A673 (cell line): ENCODE data around the gene C11orf54.

Source experiments
- CTCF ChIP-seq: fragments of 300-800, 200-600 bp; sonication (generic); conservative IDR thresholded peaks from 2 replicates; pipeline ENCODE4 v1.5.1; 2017; ENCODE audit warnings: low read depth, mild to moderate bottlenecking, antibody characterized with exemption, low read length, moderate library complexity, mixed read lengths
- EZH2 ChIP-seq: fragments of 200-600 bp; sonication (generic); IDR thresholded peaks from 2 replicates; pipeline ENCODE4 v1.6.1; 2017; ENCODE audit warnings: borderline replicate concordance, low read depth, mild to moderate bottlenecking, mixed read lengths, antibody characterized with exemption, low read length; ENCODE audit not compliant: poor library complexity, severe bottlenecking

GRCh38 chr11:93801366-93801765, 59.9 kb downstream of the C11orf54 start:
- no peak for TF ChIP-seq CTCF
- no peak for TF ChIP-seq EZH2
